Karpas-422 (cell line): ENCODE data around the gene SYK. TPM values are rescaled to one million over a fixed set of nuclear protein-coding genes. Genes with fewer than 3 reads are reported as not detected.
"Not testable (repeated sequence)": the region's sequence is repeated elsewhere in the genome, so short reads cannot be mapped to it uniquely, and the experiment has no call there.

ENCODE experiments used
- DNase-seq: peaks from one replicate; pipeline ENCODE4 v3.0.0-alpha.2; 2015
- H2AFZ ChIP-seq: fragments of 200-600 bp; sonication (generic); 2 replicates; pipeline ENCODE4 v1.6.1; 2014; ENCODE audit warnings: antibody characterized with exemption, low read length, mixed read lengths
- H3K27ac ChIP-seq: fragments of 200-600 bp; sonication (generic); 2 replicates; pipeline ENCODE4 v1.5.1; 2014; ENCODE audit warnings: mild to moderate bottlenecking, low read length, moderate library complexity
- H3K27me3 ChIP-seq: fragments of 200-600 bp; sonication (generic); 2 replicates; pipeline ENCODE4 v1.6.1; 2014; ENCODE audit warnings: low read length, mixed read lengths
- H3K36me3 ChIP-seq: fragments of 200-600 bp; sonication (generic); 2 replicates; pipeline ENCODE4 v1.6.1; 2014; ENCODE audit warnings: low read length, mixed read lengths; ENCODE audit not compliant: insufficient read depth
- H3K4me1 ChIP-seq: fragments of 200-600 bp; sonication (generic); 2 replicates; pipeline ENCODE4 v1.6.1; 2014; ENCODE audit warnings: mild to moderate bottlenecking, low read length, mixed read lengths
- H3K4me2 ChIP-seq: fragments of 200-600 bp; sonication (generic); 2 replicates; pipeline ENCODE4 v1.6.1; 2014; ENCODE audit warnings: low read length, low read depth, mild to moderate bottlenecking; ENCODE audit not compliant: poor library complexity, severe bottlenecking
- H3K4me3 ChIP-seq: fragments of 200-600 bp; sonication (generic); 2 replicates; pipeline ENCODE4 v1.5.1; 2014; ENCODE audit warnings: mild to moderate bottlenecking, antibody characterized with exemption, low read length, mixed read lengths
- H3K79me2 ChIP-seq: fragments of 200-600 bp; sonication (generic); 2 replicates; pipeline ENCODE4 v1.6.1; 2014; ENCODE audit warnings: mild to moderate bottlenecking, low read length, mixed read lengths
- H3K9ac ChIP-seq: fragments of 200-600 bp; sonication (generic); 2 replicates; pipeline ENCODE4 v1.6.0; 2014; ENCODE audit warnings: low read length
- H3K9me2 ChIP-seq: fragments of 200-600 bp; sonication (generic), shearing (Covaris generic); replicated peaks from 2 replicates; pipeline ENCODE4 v1.6.0; 2014; ENCODE audit warnings: mild to moderate bottlenecking, low read length, moderate library complexity; ENCODE audit not compliant: insufficient read depth
- H3K9me3 ChIP-seq: fragments of 300-700, 200-600 bp; sonication (generic); 2 replicates; pipeline ENCODE4 v1.6.1; 2014; ENCODE audit warnings: low read length, mixed read lengths
- H4K20me1 ChIP-seq: fragments of 200-600 bp; sonication (generic); 2 replicates; pipeline ENCODE4 v1.6.1; 2014; ENCODE audit warnings: mild to moderate bottlenecking, antibody characterized with exemption, low read length, low read depth; ENCODE audit not compliant: insufficient read depth
- total RNA-seq: library from RNA; depleted of rRNA; stranded (reverse); fragments of >200 nt; shearing (Covaris generic); gene quantifications from 2 replicates; pipeline ENCODE4 v1.2.3, GENCODE V29; 2014; ENCODE audit warnings: low replicate concordance

The SYK gene
- total RNA-seq, 1 experiment from 2014 or later, result 151 TPM

DNA sequence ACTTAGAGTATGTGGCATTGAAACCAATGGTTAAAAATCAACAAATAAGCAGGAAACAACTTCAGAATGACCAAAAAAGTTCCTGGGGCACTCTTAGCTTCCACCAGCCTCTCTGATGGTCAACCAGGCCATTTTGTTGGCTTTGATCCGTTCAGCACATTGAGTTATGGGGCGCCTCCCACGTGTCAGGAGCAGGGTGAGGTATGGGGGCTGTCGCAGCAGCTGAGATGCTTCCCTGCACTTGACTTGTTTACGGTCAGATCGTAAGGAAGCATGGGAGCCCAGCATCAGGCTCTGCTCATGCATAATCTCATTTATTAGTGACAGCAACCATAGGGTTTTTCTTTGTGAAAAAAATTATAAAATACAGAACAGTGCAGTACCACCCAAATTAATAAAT is 16.7 kb downstream of the SYK start:
- H2AFZ ChIP-seq, result no peak overlapping the region
- H4K20me1 ChIP-seq, result no peaks in the 10 kb centered on the region
- H3K36me3 ChIP-seq, result peaks cover 73% of the 10 kb centered on the region
- peaks cover 34% of the 10 kb centered on the region for H3K4me1 ChIP-seq
- 0 out of 2 replicates have a peak overlapping the region, but pooled peaks have one; percentile 9 for H3K27ac ChIP-seq
- H3K4me2 ChIP-seq, result no peak overlapping the region
- H3K9me3 ChIP-seq, result peaks cover 22% of the 10 kb centered on the region
- no peak overlapping the region for H3K4me3 ChIP-seq
- no peaks in the 10 kb centered on the region for H3K9me2 ChIP-seq
- peaks cover 95% of the 10 kb centered on the region for H3K79me2 ChIP-seq
- no peak for DNase-seq
- H3K9ac ChIP-seq, result no peak overlapping the region
- no peaks in the 10 kb centered on the region for H3K27me3 ChIP-seq

DNA sequence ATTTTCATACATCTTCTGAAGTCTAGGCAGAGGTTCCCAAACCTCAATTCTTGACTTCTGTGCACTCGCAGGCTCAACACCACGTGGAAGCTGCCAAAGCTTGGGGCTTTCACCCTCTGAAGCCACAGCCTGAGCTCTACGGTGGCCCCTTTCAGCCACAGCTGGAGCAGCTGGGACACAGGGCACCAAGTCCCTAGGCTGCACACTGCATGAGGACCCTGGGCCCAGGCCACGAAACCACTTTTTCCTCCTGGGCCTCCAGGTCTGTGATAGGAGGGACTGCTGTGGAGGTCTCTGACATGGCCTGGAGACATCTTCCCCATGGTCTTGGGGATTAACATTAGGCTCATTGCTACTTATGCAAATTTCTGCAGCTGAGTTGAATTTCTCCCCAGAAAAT is 18.8 kb downstream of the SYK start:
- H3K36me3 ChIP-seq, result peaks cover 80% of the 10 kb centered on the region
- H2AFZ ChIP-seq, result not testable (repeated sequence)
- peaks cover 23% of the 10 kb centered on the region for H3K9me3 ChIP-seq

DNA sequence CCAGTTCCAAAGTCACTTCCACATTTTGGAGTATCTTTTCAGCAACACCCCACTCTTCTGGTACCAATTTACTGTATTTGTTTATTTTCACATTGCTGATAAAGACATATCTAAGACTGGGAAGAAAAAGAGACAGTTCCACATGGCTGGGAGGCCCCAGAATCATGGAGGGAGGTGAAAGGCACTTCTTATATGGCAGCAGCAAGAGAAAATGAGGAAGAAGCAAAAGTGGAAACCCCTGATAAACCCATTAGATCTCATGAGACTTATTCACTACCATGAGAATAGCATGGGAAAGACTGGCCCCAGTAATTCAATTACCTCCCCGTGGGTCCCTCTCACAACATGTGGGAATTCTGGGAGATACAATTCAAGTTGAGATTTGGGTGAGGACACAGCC is 19.6 kb downstream of the SYK start:
- H3K9ac ChIP-seq, DNase-seq, H3K4me3 ChIP-seq, H3K27me3 ChIP-seq, H3K4me2 ChIP-seq, H4K20me1 ChIP-seq, H3K9me2 ChIP-seq, H2AFZ ChIP-seq: not testable (repeated sequence)
- peaks cover 26% of the 10 kb centered on the region for H3K4me1 ChIP-seq
- H3K36me3 ChIP-seq, result peaks cover 72% of the 10 kb centered on the region
- H3K27ac ChIP-seq, result peak overlapping the region; percentile 19; the same call in 1 of the 2 replicates
- H3K79me2 ChIP-seq, result peaks cover 91% of the 10 kb centered on the region
- peaks cover 23% of the 10 kb centered on the region for H3K9me3 ChIP-seq

More for the DNA sequence above, 18.8 kb downstream of the SYK start:
- H3K79me2 ChIP-seq, result peaks cover 94% of the 10 kb centered on the region
- not testable (repeated sequence) for H3K27ac ChIP-seq, DNase-seq, H3K9me2 ChIP-seq, H3K27me3 ChIP-seq, H3K4me3 ChIP-seq, H3K9ac ChIP-seq, H3K4me2 ChIP-seq, H4K20me1 ChIP-seq
- peaks cover 26% of the 10 kb centered on the region for H3K4me1 ChIP-seq

DNA sequence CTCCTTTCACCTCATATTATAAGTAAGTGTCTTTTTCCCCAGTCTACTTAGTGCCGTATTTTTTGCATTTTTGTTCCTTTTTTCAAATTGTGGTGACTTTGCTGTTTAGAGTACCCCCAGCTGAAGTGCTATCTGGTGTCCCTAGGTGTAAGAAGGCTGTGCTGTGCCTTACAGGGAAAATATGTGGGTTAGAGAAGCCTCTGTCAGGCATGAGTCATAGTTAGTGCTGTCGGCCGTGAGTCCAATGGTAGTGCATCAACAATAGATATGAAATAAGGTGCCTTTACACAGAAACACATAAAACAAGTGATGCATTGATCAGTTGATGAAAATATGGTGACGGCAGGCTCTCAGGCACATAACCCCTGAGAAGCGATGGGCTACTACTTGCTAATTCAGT is 20.1 kb downstream of the SYK start:
- no peak overlapping the region for H2AFZ ChIP-seq
- H4K20me1 ChIP-seq, result no peaks in the 10 kb centered on the region
- H3K27me3 ChIP-seq, result no peaks in the 10 kb centered on the region
- H3K27ac ChIP-seq, result peak overlapping the region; percentile 19; the same call in 1 of the 2 replicates
- H3K4me2 ChIP-seq, result no peak overlapping the region
- no peak overlapping the region for H3K9ac ChIP-seq
- H3K4me3 ChIP-seq, result no peak overlapping the region
- no peaks in the 10 kb centered on the region for H3K9me2 ChIP-seq
- H3K79me2 ChIP-seq, result peaks cover 87% of the 10 kb centered on the region
- H3K9me3 ChIP-seq, result peaks cover 19% of the 10 kb centered on the region
- peaks cover 68% of the 10 kb centered on the region for H3K36me3 ChIP-seq
- peaks cover 29% of the 10 kb centered on the region for H3K4me1 ChIP-seq
- DNase-seq, result no peak

DNA sequence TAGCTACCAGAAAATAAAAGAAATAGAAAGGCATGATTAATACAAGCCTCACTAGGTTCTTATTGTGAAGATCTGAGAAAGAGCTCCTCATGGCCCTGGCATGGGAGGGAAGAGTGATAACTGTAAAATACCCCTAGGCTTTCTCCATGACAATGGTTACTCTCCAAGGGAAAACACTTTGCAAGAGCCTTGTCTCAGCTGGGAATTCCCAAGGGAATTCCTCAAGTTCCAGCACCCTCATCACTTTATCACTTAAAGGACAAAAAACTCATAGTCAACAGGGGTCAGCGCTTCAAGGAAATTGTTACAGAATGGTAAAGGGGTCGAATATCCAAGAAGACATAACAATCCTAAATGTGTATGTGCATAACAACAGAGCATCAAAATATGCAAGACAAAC is 21.2 kb downstream of the SYK start:
- Histone ChIP-seq H3K27ac (peak overlapping the region; percentile 99), H3K79me2 (peaks cover 81% of the 10 kb centered on the region), H3K4me1 (peaks cover 39% of the 10 kb centered on the region), H3K4me3 (no peak overlapping the region; the same call in 1 of the 2 replicates), H3K36me3 (peaks cover 61% of the 10 kb centered on the region), H2AFZ (no peak overlapping the region), H3K27me3 (no peaks in the 10 kb centered on the region), H3K9me2 (no peaks in the 10 kb centered on the region), H3K9me3 (peaks cover 18% of the 10 kb centered on the region), H3K4me2 (no peak overlapping the region), H4K20me1 (no peaks in the 10 kb centered on the region), H3K9ac (no peak overlapping the region)
- peak; percentile 54 for DNase-seq

DNA sequence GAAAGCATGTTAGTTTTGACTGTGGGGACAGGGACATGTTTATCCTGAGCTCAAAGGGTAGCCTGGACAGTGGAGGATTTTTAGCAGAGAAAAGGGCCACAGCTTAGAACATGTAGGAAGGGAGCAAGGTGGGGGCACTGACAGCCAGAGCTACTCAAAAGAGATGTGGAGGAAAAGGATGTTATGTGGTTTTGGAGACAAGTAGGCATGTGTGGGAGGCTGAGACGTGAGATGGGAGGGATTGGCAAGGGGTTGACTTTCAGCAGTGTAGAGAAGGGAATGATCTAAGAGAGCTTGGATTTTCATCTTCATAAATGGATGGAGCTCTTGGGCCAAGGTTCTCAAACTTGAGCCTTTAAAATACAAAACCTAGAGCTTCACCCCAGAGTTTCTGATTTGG is 24.0 kb downstream of the SYK start:
- Histone ChIP-seq H3K36me3 (peaks cover 53% of the 10 kb centered on the region), H2AFZ (no peak overlapping the region), H3K4me2 (no peak overlapping the region), H3K79me2 (peaks cover 79% of the 10 kb centered on the region), H3K9ac (peak overlapping the region; percentile 90; the same call in 1 of the 2 replicates), H4K20me1 (0 out of 2 replicates have a peak, but pooled peaks cover 6% of the 10 kb centered on the region), H3K9me2 (no peaks in the 10 kb centered on the region), H3K9me3 (peaks cover 18% of the 10 kb centered on the region), H3K4me1 (peaks cover 60% of the 10 kb centered on the region), H3K27ac (peak overlapping the region; percentile 99), H3K27me3 (no peaks in the 10 kb centered on the region), H3K4me3 (no peak overlapping the region; the same call in 1 of the 2 replicates)
- DNase-seq, result no peak

DNA sequence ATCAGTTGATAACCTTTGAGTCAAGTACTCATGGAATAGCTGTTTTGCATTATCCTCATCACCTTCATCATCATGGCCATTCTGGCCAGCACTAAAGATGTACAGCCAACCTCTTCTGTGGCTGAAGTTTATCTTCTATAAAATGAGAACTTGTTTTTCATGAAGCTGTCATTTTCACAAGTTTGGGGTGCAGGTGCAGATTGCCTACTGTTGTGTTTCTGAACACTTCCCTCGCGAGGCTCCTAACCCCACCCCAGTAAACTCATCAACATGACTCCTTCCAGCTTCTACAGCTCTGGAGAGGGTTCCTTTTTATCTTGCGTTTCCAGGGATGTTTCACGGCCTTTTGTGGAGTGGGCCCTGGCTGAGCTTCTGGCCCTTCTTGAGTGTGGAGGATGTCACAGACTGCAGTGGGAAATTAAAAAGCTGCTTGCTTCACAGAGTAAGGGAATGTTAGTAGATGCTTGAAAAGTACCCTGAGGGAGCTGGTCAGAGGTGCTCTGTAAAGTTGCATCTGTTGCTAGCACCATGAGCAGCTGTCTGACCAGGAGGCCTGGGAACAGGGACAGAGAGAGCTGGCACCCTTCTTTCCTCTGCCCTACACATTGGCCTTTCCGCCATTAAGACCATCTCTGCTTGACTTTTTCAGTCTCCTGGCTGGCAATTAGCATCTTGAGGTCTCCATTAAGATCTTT is 24.9 kb downstream of the SYK start:
- Histone ChIP-seq H3K27me3 (no peaks in the 10 kb centered on the region), H3K4me2 (peak overlapping the region; percentile 98), H3K27ac (peak overlapping the region; percentile 99), H3K36me3 (peaks cover 51% of the 10 kb centered on the region), H3K9ac (peak overlapping the region; percentile 90), H4K20me1 (0 out of 2 replicates have a peak, but pooled peaks cover 6% of the 10 kb centered on the region), H2AFZ (no peak overlapping the region), H3K79me2 (peaks cover 78% of the 10 kb centered on the region), H3K4me3 (peak overlapping the region; percentile 87), H3K9me2 (no peaks in the 10 kb centered on the region), H3K9me3 (peaks cover 18% of the 10 kb centered on the region), H3K4me1 (peaks cover 69% of the 10 kb centered on the region)
- peak; percentile 64 for DNase-seq

DNA sequence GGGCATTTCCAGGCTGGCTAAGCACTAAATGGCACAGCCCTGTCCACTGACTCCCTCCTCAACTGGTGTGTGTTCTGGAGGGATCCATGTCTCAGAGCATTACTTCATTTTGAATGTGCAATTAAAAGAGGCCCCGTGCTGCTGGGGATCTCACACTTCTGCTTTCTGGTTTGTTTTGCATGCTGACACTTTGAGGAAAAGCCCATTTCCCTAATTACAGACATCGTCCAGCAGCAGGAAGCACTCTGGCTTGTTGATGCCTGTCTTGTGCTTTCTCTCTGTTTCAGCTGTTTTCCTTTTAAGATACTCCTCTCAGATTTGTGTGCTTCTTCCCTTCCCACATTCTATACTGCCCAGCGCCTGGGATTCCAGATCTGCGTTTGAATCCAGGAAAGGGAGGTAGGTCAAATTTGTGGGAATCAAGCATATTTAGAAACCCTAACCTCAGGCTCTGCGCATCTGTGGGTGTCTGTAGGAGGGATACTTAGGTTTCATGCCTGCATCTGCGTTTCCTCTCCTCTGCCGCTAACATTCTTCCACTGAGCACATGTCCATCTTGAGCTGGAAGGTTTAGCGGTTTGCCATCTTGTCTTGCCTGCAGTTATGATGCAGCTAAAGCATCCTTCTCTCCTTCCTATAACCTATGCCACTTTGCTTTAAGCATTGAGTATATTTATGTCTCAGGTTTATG is 25.7 kb downstream of the SYK start:
- H3K79me2 ChIP-seq, result peaks cover 78% of the 10 kb centered on the region
- H3K9me2 ChIP-seq, result no peaks in the 10 kb centered on the region
- H3K4me2 ChIP-seq, result peak overlapping the region; percentile 98
- peak overlapping the region; percentile 90 for H3K9ac ChIP-seq
- peaks cover 11% of the 10 kb centered on the region for H3K9me3 ChIP-seq
- H3K36me3 ChIP-seq, result peaks cover 51% of the 10 kb centered on the region
- H3K27ac ChIP-seq, result peak overlapping the region; percentile 99
- no peaks in the 10 kb centered on the region for H3K27me3 ChIP-seq
- DNase-seq, result peak; percentile 95
- peak overlapping the region; percentile 87 for H3K4me3 ChIP-seq
- H3K4me1 ChIP-seq, result peaks cover 77% of the 10 kb centered on the region
- no peak overlapping the region for H2AFZ ChIP-seq
- H4K20me1 ChIP-seq, result 0 out of 2 replicates have a peak, but pooled peaks cover 6% of the 10 kb centered on the region
